HG02852 (cell line): ENCODE results near the gene HADHB.
"Not testable (repeated sequence)": the region's sequence is repeated elsewhere in the genome, so short reads cannot be mapped to it uniquely, and the experiment has no call there.

Source experiments
- ATAC-seq: cut with Tn5 transposase; IDR thresholded peaks from one replicate; pipeline ENCODE4 v1.9.1; 2021; ENCODE audit warnings: mild to moderate bottlenecking, moderate library complexity; ENCODE audit not compliant: unreplicated experiment

HADHB gene

DNA sequence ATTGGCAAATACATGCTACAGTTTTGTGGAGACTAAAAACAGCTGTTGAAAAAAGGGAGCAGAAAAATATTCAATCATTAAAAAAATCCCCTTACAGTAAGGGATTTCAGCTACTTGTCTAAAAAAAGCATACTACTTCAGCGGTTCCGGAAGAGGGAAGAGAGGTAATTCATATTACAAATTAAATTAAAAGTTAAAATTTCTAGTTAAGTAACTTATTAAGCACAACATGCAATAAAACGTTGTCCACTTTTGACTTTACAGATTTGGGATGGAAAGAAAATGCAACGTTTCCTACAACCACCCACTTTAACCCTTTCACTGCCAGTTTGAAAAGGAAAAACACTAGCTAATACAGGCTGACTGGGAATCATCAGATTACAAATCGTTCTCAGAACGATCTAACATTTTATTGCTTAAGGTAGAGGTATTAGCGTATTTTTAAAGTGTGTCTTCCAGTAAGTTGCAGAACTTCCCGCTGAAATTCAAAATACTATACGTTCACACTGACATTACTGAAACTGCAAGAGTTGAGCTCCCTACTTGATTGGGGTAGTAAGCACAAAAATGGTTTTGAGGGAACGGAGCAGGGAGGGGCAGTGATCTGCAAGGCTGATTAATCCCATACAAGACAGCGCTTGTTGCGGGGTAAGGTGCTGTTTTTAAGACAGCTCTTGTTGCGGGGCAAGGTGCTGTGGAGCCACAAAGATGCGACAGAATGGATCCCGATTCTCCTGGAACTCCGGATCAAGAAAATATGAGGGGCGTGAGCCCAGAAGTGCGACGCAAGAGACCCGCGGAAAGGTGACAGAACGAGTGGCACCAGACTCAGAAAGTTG, 1.1 kb upstream of the HADHB start:
- ATAC-seq: no peak

GRCh38 chr2:26245231-26245732, 543 bp downstream of the HADHB start:
- peak; percentile 3 for ATAC-seq

DNA sequence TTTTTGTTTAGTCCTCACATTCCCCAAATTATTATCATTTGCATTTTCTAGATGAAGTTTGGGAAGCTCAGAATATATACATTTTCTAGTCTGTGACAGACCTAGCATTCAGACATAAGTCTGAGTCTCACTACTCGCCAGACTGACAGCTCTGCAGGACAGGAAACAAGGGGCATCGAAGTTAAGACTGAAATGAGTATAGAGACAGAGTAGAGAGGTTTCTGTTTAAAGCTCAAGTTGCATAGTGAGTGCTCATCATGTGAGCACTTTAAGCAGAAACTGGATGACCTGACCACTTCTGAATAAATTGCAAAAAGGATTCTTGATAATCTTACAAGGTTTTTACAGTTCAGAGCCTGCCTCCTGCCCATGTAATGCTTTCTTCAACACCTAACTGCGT, 1.1 kb downstream of the HADHB start:
- peak; percentile 45 for ATAC-seq

DNA sequence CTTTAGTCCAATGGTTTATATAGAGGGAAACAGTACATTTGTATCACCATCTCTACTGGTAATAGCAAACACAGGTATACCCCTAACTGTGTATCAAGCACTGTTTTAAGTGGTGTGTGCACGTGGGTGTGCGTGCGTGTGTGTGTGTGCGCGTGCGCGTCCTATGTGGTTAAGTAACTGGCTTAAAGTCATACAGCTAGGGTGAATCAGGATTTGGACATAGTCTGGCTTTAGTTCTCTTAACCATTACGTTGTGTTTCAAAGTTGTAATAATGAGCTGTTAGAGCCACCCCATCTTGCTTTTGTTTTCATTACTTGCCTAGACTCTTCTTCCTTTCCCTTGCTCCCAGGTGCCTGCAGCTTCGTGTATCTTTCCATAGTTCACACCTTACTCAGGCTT, 2.1 kb downstream of the HADHB start:
- ATAC-seq: no peak

DNA sequence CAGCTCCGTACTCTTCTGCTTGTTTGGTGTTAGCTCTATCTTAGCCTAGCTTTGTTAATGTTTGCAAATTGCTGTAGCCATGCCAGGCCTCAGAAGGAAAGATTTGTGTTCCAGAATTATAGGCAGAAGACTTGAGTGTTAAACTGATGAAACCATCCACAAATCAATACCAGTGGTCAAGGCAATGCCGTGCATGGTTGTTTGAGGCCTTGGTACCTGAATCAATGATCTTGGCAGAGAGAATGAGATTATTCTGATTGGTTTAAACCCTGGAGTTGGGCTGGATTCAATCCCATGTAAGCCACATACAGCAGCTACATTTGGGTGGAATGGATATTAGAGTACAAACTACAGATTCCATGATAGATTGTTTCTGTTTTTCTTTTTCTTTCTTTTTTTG, 4.9 kb downstream of the HADHB start:
- no peak for ATAC-seq

GRCh38 chr2:26251893-26252292, 7.2 kb downstream of the HADHB start:
- no peak for ATAC-seq

GRCh38 chr2:26255759-26256384, 11.1 kb downstream of the HADHB start:
- no peak for ATAC-seq

DNA sequence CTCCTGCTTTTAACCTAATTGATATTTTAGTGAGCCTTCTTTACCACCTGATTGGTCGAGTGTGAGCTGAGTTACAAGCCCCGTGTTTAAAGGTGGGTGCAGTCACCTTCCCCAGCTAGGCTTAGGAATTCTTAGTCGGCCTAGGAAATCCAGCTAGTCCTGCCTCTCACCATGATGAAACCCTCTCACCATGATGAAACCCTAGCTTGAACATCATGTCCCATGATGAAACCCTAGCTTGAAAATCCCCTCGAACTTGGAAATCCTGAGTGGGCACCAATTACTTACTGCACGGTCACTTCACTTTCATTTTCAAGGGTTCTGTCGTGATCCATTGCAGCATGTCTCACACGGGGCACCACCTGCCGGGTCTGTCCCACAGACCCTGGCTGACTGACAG, 14.1 kb downstream of the HADHB start:
- ATAC-seq: not testable (repeated sequence)

GRCh38 chr2:26268213-26268612, 23.5 kb downstream of the HADHB start:
- no peak for ATAC-seq

- ATAC-seq: not testable (repeated sequence)
These were observed 24.1 kb downstream of the HADHB start for GRCh38 chr2:26268670-26269385.

GRCh38 chr2:26269571-26270158, 24.9 kb downstream of the HADHB start:
- ATAC-seq: no peak

- ATAC-seq: no peak
These were observed 25.6 kb downstream of the HADHB start for GRCh38 chr2:26270373-26270772.

DNA sequence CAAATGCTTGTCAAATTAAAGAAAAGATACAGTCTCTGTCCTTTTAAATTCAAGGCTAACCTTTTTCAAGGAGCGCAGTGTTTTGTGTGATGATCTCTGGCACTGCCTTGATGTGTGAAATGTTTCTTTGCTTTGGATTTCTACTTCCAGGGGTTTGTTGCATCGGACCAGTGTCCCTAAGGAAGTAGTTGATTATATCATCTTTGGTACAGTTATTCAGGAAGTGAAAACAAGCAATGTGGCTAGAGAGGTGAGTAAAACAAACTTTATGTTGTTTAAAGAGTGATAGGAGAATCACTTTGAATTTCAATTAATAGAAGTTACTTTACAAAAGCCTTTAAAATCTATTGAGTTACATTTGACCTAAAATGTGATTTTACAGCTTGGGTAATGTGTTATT, 28.8 kb downstream of the HADHB start:
- no peak for ATAC-seq

DNA sequence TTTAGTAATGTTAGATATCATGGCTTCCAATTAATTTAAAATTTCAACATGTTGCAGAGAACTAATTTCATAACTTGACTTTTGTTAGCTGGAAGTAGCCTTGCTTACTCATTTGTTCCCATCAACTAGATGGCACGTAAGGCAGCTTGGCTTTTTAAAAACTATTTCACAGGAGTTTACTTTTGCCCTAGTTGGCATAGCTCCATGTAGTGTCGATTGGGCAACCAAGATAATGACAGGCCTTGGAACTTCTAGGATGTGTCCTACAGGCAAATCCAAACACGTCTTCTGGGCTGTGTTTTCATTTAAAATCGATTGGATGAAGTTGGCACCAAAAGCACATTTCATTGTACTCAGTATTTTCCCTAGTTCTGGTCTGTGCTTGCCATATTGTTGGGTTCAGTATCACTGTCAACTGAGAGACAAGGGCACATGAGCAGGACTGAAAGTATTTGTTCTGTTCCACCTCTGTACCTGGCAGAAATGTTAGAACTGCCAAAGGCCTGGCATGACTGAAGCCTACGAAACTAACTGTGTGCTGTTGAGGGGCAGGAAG, 29.4 kb downstream of the HADHB start:
- ATAC-seq: no peak

DNA sequence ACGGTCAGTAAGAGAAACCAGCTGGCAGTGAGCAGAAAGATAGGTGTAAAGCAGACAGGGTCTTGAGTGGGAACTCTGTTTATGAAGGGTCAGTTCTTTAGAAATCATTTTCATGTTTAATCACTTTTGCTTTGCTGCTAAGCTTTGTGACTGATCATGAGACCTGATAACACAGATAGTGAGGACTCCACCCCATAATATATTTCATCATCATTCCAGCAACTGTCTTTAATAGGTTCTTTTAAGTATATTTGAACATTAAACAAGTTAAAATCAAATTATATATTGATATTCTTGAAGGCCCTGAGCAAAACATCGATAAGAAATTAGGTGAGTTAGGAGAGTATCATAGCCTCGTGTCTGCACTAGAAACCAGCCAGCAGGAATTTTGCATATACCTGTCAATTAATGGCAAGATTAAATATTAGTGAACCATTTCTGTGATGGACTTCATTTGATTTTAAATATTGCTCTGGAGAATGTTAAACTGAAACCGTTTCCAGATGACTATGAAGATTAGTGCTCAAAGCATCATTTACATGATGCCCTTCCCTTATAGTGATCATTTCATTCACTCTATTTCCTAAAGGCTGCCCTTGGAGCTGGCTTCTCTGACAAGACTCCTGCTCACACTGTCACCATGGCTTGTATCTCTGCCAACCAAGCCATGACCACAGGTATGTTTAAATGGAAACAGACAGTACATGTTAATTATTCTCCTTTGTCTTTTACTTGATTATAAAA, 31.9 kb downstream of the HADHB start:
- no peak for ATAC-seq

DNA sequence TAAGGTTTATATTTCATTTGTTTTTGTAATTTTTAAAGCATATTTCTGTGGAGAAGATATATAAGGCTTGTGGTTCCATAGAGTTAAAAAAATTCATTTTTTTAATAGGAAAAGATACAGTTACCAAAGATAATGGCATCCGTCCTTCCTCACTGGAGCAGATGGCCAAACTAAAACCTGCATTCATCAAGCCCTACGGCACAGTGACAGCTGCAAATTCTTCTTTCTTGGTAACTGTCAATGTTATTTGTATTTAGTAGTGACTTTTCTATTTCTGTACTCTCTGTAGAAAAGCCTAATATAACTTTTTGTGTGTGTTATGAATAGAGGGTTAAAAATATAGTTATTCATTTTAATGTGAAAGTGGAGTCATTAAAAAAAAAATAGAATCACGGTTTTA, 35.1 kb downstream of the HADHB start:
- no peak for ATAC-seq

DNA sequence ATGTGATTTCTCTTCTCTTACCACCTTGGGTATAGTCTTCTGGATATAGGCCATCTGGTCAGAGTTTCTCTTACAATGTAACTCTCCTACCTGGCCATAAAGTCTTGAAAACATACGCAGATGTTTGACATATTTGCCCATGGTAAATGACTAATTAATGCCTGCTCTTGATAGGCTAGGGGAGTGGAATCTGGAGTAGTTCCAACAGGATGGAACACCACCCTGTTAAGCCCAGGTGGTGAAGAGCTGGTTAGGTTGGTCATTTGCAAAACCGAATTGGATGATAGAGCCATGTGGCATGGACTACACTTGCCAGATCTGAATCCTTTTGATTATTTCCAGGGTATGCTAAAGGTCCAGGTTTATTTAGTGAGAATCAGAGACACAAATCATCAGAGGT, 36.5 kb downstream of the HADHB start:
- ATAC-seq: no peak

DNA sequence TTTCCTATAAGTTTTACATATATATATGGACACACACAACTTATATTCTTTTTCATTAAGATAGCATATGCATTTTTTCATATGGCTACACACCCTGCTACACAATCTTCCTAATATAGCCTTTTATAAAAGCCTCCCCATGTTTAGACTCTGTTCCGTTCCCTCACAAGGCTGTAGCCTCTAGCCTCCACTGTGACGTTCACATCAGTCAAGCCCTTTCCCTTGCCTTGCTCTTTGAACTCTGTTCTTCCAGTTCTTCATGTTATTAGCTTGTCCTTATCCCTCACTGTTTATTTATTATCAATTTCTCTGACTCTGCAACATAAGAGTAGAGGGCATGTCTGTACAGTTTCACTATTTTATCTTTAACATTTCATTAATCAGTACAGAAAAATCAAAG, 38.9 kb downstream of the HADHB start:
- no peak for ATAC-seq

DNA sequence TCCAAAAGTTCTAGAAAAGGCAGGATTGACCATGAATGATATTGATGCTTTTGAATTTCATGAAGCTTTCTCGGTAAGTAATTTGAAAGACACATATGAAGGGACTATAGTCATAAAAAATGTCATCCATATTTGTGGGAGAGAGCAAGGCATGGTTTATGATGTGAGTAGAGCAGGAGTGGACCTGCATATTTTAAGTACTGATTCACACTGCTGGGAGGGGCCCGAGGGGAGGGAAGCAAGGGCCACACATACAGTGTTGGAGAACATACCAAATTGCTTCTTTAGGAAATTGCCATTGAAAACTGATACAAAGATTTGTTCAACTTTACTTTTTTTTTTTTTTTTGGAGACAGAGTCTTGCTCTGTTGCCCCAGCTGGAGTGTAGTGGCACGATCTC, 39.4 kb downstream of the HADHB start:
- no peak for ATAC-seq

- no peak for ATAC-seq
These were observed 41.2 kb downstream of the HADHB start for GRCh38 chr2:26285931-26286330.
